ENCODE results near the gene SLC39A12.

GRCh38 chr10:18005781-18006456, 54.2 kb downstream of the SLC39A12 start:
- TF ChIP-seq RARB (CRISPR knock-in tag; IDR thresholded peaks at IDR 0.05) (no peak), PATZ1 (CRISPR knock-in tag; IDR thresholded peaks at IDR 0.05; ENCODE audit: borderline replicate concordance) (no peak)
